RWPE1 (cell line): Measurements from ENCODE around the gene ZSWIM6.
"Not testable (repeated sequence)": the region's sequence is repeated elsewhere in the genome, so short reads cannot be mapped to it uniquely, and the experiment has no call there.

Source experiments
- CTCF ChIA-PET: fragments of 350-600 bp; sonication (Branson Sonifier 250); formaldehyde crosslinking; extraction: SDS; loops from one replicate; lab custom pipeline; 2021; lab: Yijun Ruan, JAX
- POLR2A ChIA-PET: fragments of 400-600 bp; formaldehyde crosslinking; extraction: SDS; loops from one replicate; lab custom pipeline; 2020; ENCODE audit warnings: antibody characterized with exemption; ENCODE audit not compliant: low non-redundant PET; lab: Yijun Ruan, JAX
- DNase-seq: peaks from one replicate; pipeline ENCODE4 v3.0.0; 2012; ENCODE audit warnings: low spot score
- H3K27ac ChIP-seq: fragments of 450-650 bp; 2 replicates; pipeline ENCODE4 v1.5.1; 2017
- CTCF ChIP-seq: fragments of 450-650 bp; conservative IDR thresholded peaks from 2 replicates; pipeline ENCODE4 v1.5.1; 2017; ENCODE audit warnings: low read depth, mild to moderate bottlenecking

The ZSWIM6 gene

DNA sequence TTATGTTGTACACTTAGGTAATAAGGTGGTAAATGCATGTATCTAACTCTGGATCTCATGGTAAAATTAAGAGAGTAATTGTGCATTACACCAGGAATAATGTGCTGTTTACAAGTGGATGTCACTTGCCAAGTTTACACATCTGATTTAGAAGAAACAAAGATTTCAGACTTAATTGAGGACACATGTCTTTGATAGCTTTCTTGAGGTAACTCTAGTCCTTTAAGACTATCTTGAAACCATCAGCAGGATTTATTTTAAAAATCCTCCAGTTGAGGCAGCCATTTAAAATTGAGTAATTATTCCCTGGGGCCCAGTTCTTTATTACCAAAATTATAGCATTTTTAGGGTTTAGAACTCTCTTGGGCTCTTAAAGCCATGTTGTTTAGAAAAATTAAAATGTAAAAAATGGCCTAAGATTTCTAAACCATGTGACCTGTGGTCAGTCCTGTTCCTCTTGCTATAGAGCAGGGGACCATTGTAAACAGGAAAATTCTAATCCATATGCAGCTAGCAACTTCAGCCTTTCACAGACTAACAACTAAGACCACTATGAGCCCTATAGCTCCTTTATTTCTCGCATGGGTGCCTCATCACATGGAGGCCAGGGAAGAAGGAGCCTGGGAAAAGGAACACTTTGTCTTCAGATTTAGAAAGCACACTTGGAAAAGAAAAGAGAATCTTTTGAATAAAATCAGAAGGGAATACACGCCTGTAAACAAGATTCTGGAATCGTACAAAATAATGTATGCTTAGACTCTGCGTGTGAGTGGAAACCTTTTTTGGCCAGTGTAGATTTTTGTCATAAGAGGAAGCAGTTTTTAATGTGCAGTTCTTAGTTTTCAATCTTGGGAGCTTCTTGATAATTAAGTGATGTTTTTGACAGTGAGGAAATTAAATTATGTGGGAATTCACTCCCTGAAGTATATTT, 71.2 kb downstream of the ZSWIM6 start:
- no peak for DNase-seq
- TF ChIP-seq CTCF: no peak
- CTCF ChIA-PET: interaction anchor here (0.6 kb wide), 1 partner anchor 388 kb away, joined by 3 read pairs; no protein-coding TSS in a partner anchor
- POLR2A ChIA-PET: no interaction called here
- H3K27ac ChIP-seq: no peak overlapping the region

DNA sequence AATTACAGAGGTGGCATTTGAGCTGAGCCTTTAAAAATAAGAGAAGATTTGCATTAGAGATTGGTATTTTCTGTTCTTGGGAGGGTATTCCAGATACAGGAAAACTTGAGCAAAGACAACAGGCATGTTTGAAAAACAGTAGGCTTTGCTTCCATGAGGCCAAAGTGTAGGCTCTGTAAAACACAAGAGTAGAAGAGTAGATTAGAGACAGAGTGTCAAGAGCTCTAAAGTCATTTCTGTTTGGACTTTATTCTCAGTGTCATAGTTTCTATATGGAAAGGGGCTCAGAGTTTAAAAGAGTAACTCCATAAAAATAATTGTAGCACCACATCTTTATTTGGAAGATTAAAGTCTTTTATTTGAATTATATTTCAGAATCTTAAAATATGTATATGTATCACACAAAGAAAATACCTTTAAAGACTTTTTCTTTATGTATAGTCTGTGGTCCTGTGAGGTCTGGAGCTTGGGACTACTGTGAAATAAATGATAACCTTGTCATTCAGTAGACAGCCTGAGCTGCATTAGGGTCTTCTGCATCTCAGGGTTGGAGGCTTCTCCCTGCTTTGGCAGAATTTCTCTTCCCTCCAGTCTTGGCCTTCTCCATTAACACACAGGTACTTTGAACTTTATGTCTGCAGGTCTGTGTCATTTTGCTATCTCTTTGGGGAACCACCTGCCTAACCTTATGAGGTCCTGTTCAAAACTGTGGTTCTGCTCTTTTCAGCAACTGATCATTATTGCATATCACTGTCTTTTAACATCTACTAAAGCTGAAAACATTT, 73.6 kb downstream of the ZSWIM6 start:
- TF ChIP-seq CTCF: no peak
- no peak for DNase-seq
- H3K27ac ChIP-seq: no peak overlapping the region
- POLR2A ChIA-PET: no interaction called here
- CTCF ChIA-PET: interaction anchor here (0.6 to 1.4 kb wide), 3 partner anchors 22 to 386 kb away, joined by 3 read pairs; no protein-coding TSS in a partner anchor

GRCh38 chr5:61406497-61406896, 74.4 kb downstream of the ZSWIM6 start:
- H3K27ac ChIP-seq, POLR2A ChIA-PET, DNase-seq, CTCF ChIA-PET: not testable (repeated sequence)

- no peak for TF ChIP-seq CTCF
- no peak overlapping the region for H3K27ac ChIP-seq
- ChIA-PET POLR2A (no interaction called here), CTCF (interaction anchor here (0.6 kb wide), 2 partner anchors 27 to 491 kb away, joined by 3 read pairs; no protein-coding TSS in a partner anchor)
- DNase-seq: no peak
Measured at GRCh38 chr5:61407706-61408270, 75.7 kb downstream of the ZSWIM6 start.

- peak; percentile 99 for DNase-seq
- ChIA-PET POLR2A (no interaction called here), CTCF (interaction anchor here (0.6 to 0.7 kb wide), 5 partner anchors 26 to 385 kb away, joined by 3 to 4 read pairs (median 3); no protein-coding TSS in a partner anchor)
- TF ChIP-seq CTCF: no peak
- peak overlapping the region; percentile 41 for H3K27ac ChIP-seq
Measured at GRCh38 chr5:61408476-61409168, 76.6 kb downstream of the ZSWIM6 start.

DNA sequence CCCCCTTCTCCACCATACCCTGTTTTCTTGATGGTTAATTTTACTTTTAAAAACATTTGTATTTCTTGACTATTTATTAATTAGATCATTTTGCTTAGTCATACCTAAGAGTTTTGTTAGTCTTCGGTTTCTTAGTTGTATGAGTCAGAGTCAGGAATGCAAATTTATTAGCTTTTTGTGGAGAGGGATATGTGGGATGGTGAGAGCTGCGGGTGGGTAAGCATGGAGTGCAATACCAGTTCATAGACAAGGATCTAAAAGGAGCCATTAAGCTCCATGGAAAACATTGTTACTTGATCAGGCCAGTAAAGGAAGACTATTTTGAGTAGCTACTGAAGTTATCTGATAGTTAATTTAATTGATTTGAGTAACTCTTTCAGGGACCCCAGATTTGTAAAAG, 77.5 kb downstream of the ZSWIM6 start:
- TF ChIP-seq CTCF: no peak
- CTCF ChIA-PET: interaction anchor here (0.5 kb wide), 1 partner anchor 1123 kb away, joined by 3 read pairs; no protein-coding TSS in a partner anchor
- no peak overlapping the region for H3K27ac ChIP-seq
- POLR2A ChIA-PET: no interaction called here
- DNase-seq: peak; percentile 91
